ENCODE measurements around the gene SLC25A39.

- TF ChIP-seq GATA3 (IDR thresholded peaks at IDR 0.05; ENCODE audit: low read depth, low read length) (no peak), GATA2 (IDR thresholded peaks at IDR 0.05; ENCODE audit: low read depth, low read length) (no peak)
Measured at GRCh38 chr17:44356241-44356640, 31.6 kb upstream of the SLC25A39 start.

Data from SH-SY5Y (cell line).